GM12878 (cell line): ENCODE data around the gene DNAJC12. TPM values are rescaled to one million over a fixed set of nuclear protein-coding genes. Genes with fewer than 3 reads are reported as not detected.
A peak's percentile ranks its signal among the peaks of the same experiment; 100 is the strongest.

Experiments used
- ATAC-seq: fragments of 200-7000 bp; cut with Tn5 transposase; 3 replicates; pipeline ENCODE4 v1.9.1; 2020; ENCODE audit warnings: mild to moderate bottlenecking, moderate library complexity
- BruUV-seq: library from RNA; stranded (reverse); fragments of 400-500 nt; replicated peaks from 2 replicates; lab custom pipeline; 2021; lab: Mats Ljungman, UMichigan
- CTCF ChIA-PET: fragments of 300-600 bp; sonication (Branson Sonifier 250); formaldehyde crosslinking; extraction: SDS; loops from one replicate; lab custom pipeline; 2021; ENCODE audit warnings: inconsistent platforms; lab: Yijun Ruan, JAX
- POLR2A ChIA-PET: fragments of 350-600 bp; formaldehyde crosslinking; extraction: SDS; loops from one replicate; lab custom pipeline; 2021; ENCODE audit warnings: inconsistent platforms; lab: Charles Lee
- RAD21 ChIA-PET: fragments of 300-600 bp; sonication (Branson Sonifier 250); formaldehyde crosslinking; loops from one replicate; lab custom pipeline; 2023; ENCODE audit warnings: antibody characterized with exemption; ENCODE audit not compliant: unreplicated experiment; lab: Charles Lee
- SMC1A ChIA-PET: fragments of 300-600 bp; sonication (Branson Sonifier 250); formaldehyde crosslinking; loops from one replicate; lab custom pipeline; 2023; ENCODE audit not compliant: unreplicated experiment, uncharacterized antibody; lab: Charles Lee
- DNase-seq: peaks from one replicate; pipeline ENCODE4 v3.0.0-alpha.2; 2011; ENCODE audit warnings: low read depth, low spot score
- FAIRE-seq: peaks from 3 replicates; lab custom pipeline; 2011; peaks lifted over from hg19 to GRCh38; lab: Jason Lieb, UNC
- H2AFZ ChIP-seq: 2 replicates; pipeline ENCODE4 v1.6.0; 2011; ENCODE audit warnings: low read depth, low read length, control low read depth; ENCODE audit not compliant: control insufficient read depth
- H3K27ac ChIP-seq: 2 replicates; pipeline ENCODE4 v1.5.1; 2011; ENCODE audit warnings: control low read depth; ENCODE audit not compliant: control insufficient read depth, insufficient read depth
- H3K27me3 ChIP-seq, 2 experiments: replicated peaks in 1 of 2; 2 replicates each; pipeline versions ENCODE4 v1.6.0 to v1.6.1; 2011; ENCODE audit warnings: low read length in 1 of 2; ENCODE audit not compliant: control insufficient read depth in 2 of 2, insufficient read depth in 2 of 2
- H3K36me3 ChIP-seq, 2 experiments: 2 replicates each; pipeline ENCODE4 v1.5.1; 2011; ENCODE audit warnings: low read length in 1 of 2; ENCODE audit not compliant: control insufficient read depth in 2 of 2, insufficient read depth in 2 of 2
- H3K4me1 ChIP-seq: 2 replicates; pipeline ENCODE4 v1.6.1; 2011; ENCODE audit warnings: mild to moderate bottlenecking, low read length, moderate library complexity, mixed read lengths; ENCODE audit not compliant: control insufficient read depth, insufficient read depth
- H3K4me2 ChIP-seq: 2 replicates; pipeline ENCODE4 v1.6.0; 2011; ENCODE audit warnings: control low read depth; ENCODE audit not compliant: control insufficient read depth, insufficient read depth
- H3K4me3 ChIP-seq: fragments of 200-600 bp; sonication (generic); 2 replicates; pipeline ENCODE4 v1.5.1; 2016
- H3K79me2 ChIP-seq: 2 replicates; pipeline ENCODE4 v1.6.0; 2011; ENCODE audit warnings: low read length; ENCODE audit not compliant: control insufficient read depth, insufficient read depth
- H3K9ac ChIP-seq: 2 replicates; pipeline ENCODE4 v1.8.0; 2011; ENCODE audit warnings: low read length, control low read depth, mixed read lengths; ENCODE audit not compliant: control insufficient read depth, insufficient read depth
- H3K9me3 ChIP-seq: replicated peaks from 3 replicates; pipeline ENCODE4 v1.5.1; 2011; ENCODE audit warnings: mild to moderate bottlenecking, low read length; ENCODE audit not compliant: control insufficient read depth, insufficient read depth
- H4K20me1 ChIP-seq: 2 replicates; pipeline ENCODE4 v1.6.0; 2011; ENCODE audit not compliant: control insufficient read depth, insufficient read depth
- ASH2L ChIP-seq: fragments of 300-600, 200-600 bp; sonication (generic); IDR thresholded peaks from 2 replicates; pipeline ENCODE4 v1.6.1; 2017; ENCODE audit warnings: low read depth, mild to moderate bottlenecking, borderline replicate concordance
- CHD2 ChIP-seq: IDR thresholded peaks from 2 replicates; pipeline ENCODE4 v1.6.1; 2011; ENCODE audit warnings: low read depth, low read length, improper control_type of control experiment, borderline replicate concordance
- CUX1 ChIP-seq: IDR thresholded peaks from 2 replicates; pipeline ENCODE4 v1.6.1; 2012; ENCODE audit warnings: improper control_type of control experiment, low read depth, low read length; ENCODE audit not compliant: insufficient replicate concordance
- HDAC6 ChIP-seq: fragments of 200-600 bp; sonication (generic); IDR thresholded peaks from one replicate; pipeline ENCODE4 v1.8.0; 2017; ENCODE audit warnings: antibody characterized with exemption; ENCODE audit not compliant: unreplicated experiment
- IKZF1 ChIP-seq: fragments of 450-650 bp; conservative IDR thresholded peaks from 2 replicates; pipeline ENCODE4 v1.6.1; 2017; ENCODE audit warnings: antibody characterized with exemption, mild to moderate bottlenecking
- IRF4 ChIP-seq: IDR thresholded peaks from 2 replicates; pipeline ENCODE4 v1.6.1; 2011; ENCODE audit warnings: low read depth, low read length
- KLF5 ChIP-seq: fragments of 450-650 bp; IDR thresholded peaks from 2 replicates; pipeline ENCODE4 v1.6.1; 2014; ENCODE audit warnings: mild to moderate bottlenecking; ENCODE audit not compliant: partially characterized antibody
- LARP7 ChIP-seq: fragments of 450-650 bp; IDR thresholded peaks from 2 replicates; pipeline ENCODE4 v1.6.1; 2017; ENCODE audit warnings: mild to moderate bottlenecking
- NRF1 ChIP-seq: conservative IDR thresholded peaks from 2 replicates; pipeline ENCODE4 v1.6.1; 2011; ENCODE audit warnings: mild to moderate bottlenecking, low read depth, low read length, improper control_type of control experiment
- RBBP5 ChIP-seq: fragments of 200-600 bp; sonication (generic); conservative IDR thresholded peaks from 2 replicates; pipeline ENCODE4 v1.6.1; 2016
- SKIL ChIP-seq: fragments of 450-650 bp; IDR thresholded peaks from 2 replicates; pipeline ENCODE4 v1.6.1; 2017; ENCODE audit warnings: mild to moderate bottlenecking, low read depth, inconsistent platforms; ENCODE audit not compliant: poor library complexity, severe bottlenecking
- SPI1 ChIP-seq: IDR thresholded peaks from 2 replicates; pipeline ENCODE4 v1.6.1; 2011; ENCODE audit warnings: low read depth, mild to moderate bottlenecking, low read length, moderate library complexity, borderline replicate concordance; ENCODE audit not compliant: insufficient read depth
- TBL1XR1 ChIP-seq: IDR thresholded peaks from 2 replicates; pipeline ENCODE4 v1.6.1; 2012; ENCODE audit warnings: low read depth, low read length, improper control_type of control experiment
- YY1 ChIP-seq: IDR thresholded peaks from 2 replicates; pipeline ENCODE4 v1.6.1; 2011; ENCODE audit warnings: low read depth, mild to moderate bottlenecking, low read length
- ZNF207 ChIP-seq: fragments of 450-650 bp; IDR thresholded peaks from 2 replicates; pipeline ENCODE4 v1.6.1; 2014; ENCODE audit warnings: antibody characterized with exemption, mild to moderate bottlenecking, borderline replicate concordance
- ZNF24 ChIP-seq: fragments of 450-650 bp; IDR thresholded peaks from 2 replicates; pipeline ENCODE4 v1.6.1; 2017; ENCODE audit warnings: antibody characterized with exemption, mild to moderate bottlenecking
- WGBS: methylation state at CpG from one replicate; pipeline ENCODE4 v1.1.6; 2016; ENCODE audit warnings: low lambda C conversion rate; ENCODE audit not compliant: insufficient replicate concordance, insufficient coverage; ENCODE audit errors: missing lambda C conversion rate; 5-methylcytosine and 5-hydroxymethylcytosine counted together
- in situ Hi-C: fragments of 300-500 bp; cut with MboI; formaldehyde crosslinking; loops from 9 replicates; pipeline ENCODE4 v1.14.3; 2018; ENCODE audit warnings: mixed read lengths
- intact Hi-C: fragments of 100-400 bp; cut with micrococcal nuclease; formaldehyde crosslinking; loops from one replicate; pipeline ENCODE4 v1.14.2; 2022; ENCODE audit not compliant: unreplicated experiment
- polyA plus RNA-seq, 11 experiments: library from polyadenylated mRNA; depleted of rRNA in 4 of 11; unstranded in 6 of 11; stranded (reverse) in 5 of 11; fragments of >200 nt; fragmentation: Nextera tagmentation in 4 of 11; fragmentation: Illumina TruSeq in 1 of 11; extraction: Ambion mirVana in 4 of 11; extraction: Trizol in 1 of 11; gene quantifications; 1 replicate in 1 of 11; 2 replicates in 10 of 11; pipeline versions ENCODE4 v1.2.1 to v1.2.3, GENCODE V29; 2011 to 2016; ENCODE audit warnings: inconsistent platforms in 2 of 11, missing spikeins in 2 of 11, low read depth in 1 of 11
- total RNA-seq, 4 experiments: library from RNA; depleted of rRNA in 3 of 4; stranded (reverse); fragments of >200 nt in 3 of 4; fragmentation: Illumina TruSeq in 1 of 4; extraction: Trizol in 1 of 4; gene quantifications; 2 replicates each; pipeline versions ENCODE4 v1.2.1 to v1.2.3, GENCODE V29; 2013 to 2021

DNAJC12 gene
- total and polyA plus RNA-seq, 10 of the 15 experiments (the other 5 are each of a cell fraction or from before 2014, with no cell fraction given): 1.1 to 4.5 (median 3.0) TPM

GRCh38 chr10:67764012-67764822 lies 73.8 kb downstream of the DNAJC12 start:
- intact Hi-C loops (no loop called here), in situ Hi-C loops (no loop called here)
- no TSS peak for BruUV-seq
- peak overlapping the region; percentile 91 for H3K9ac ChIP-seq
- ChIA-PET RAD21 (interaction anchor here (0.8 to 2.1 kb wide), 7 partner anchors 9 to 795 kb away, joined by 3 to 23 read pairs (median 8); partner anchors contain the start of gene CTNNA3), CTCF (interaction anchor here (1.2 to 1.6 kb wide), 4 partner anchors 15 to 98 kb away, joined by 3 to 17 read pairs (median 6); partner anchors contain the start of gene CTNNA3), SMC1A (interaction anchor here (0.7 to 3.1 kb wide), 7 partner anchors 9 to 152 kb away, joined by 3 to 24 read pairs (median 4); partner anchors contain the start of gene CTNNA3), POLR2A (interaction anchor here (0.7 to 1.6 kb wide), 2 partner anchors 21 to 67 kb away, joined by 3 to 6 read pairs; no protein-coding TSS in a partner anchor)
- no peaks in the 10 kb centered on the region for H4K20me1 ChIP-seq
- DNase-seq (peak; percentile 94), FAIRE-seq (peak; percentile 77), ATAC-seq (peak; percentile 88)
- H3K27ac ChIP-seq: peak overlapping the region; percentile 94
- no peaks in the 10 kb centered on the region for H3K27me3 ChIP-seq
- H3K4me2 ChIP-seq: peak overlapping the region; percentile 94
- H3K9me3 ChIP-seq: no peaks in the 10 kb centered on the region; the same call in 1 of the 3 replicates
- WGBS: under 1% methylated on average over 54 of the region's 56 CpGs
- peak overlapping the region; percentile 86 for H3K4me3 ChIP-seq
- no peaks in the 10 kb centered on the region for H3K79me2 ChIP-seq
- no peaks in the 10 kb centered on the region for H3K36me3 ChIP-seq
- peak overlapping the region; percentile 95 for H2AFZ ChIP-seq
- H3K4me1 ChIP-seq: no peaks in the 10 kb centered on the region
- no peak for TF ChIP-seq CHD2
- peak; percentile 73; the same call in 1 of the 2 replicates for TF ChIP-seq RBBP5
- TF ChIP-seq TBL1XR1: peak; percentile 95; the same call in 1 of the 2 replicates
- TF ChIP-seq IRF4: peak; percentile 4; the same call in 1 of the 2 replicates
- no peak for TF ChIP-seq CUX1
- TF ChIP-seq SPI1: no peak
- peak; percentile 99 for TF ChIP-seq ZNF207
- peak; percentile 100 for TF ChIP-seq ZNF24
- peak; percentile 90 for TF ChIP-seq YY1
- TF ChIP-seq SKIL: peak; percentile 92
- TF ChIP-seq ASH2L: peak; percentile 100
- peak; percentile 85 for TF ChIP-seq KLF5
- 0 out of 2 replicates have a peak, but pooled peaks have one; percentile 1 for TF ChIP-seq NRF1
- TF ChIP-seq IKZF1: peak; percentile 67
- TF ChIP-seq LARP7: peak; percentile 67
- TF ChIP-seq HDAC6: peak; percentile 41
